ENCODE results near the gene TBC1D14. TPM values are rescaled to one million over a fixed set of nuclear protein-coding genes. Genes with fewer than 3 reads are reported as not detected.

TBC1D14 gene
- total and polyA plus RNA-seq, 4 donors = 15.1 to 60.1 (median 46.4) TPM

- Histone ChIP-seq H3K9ac (ENCODE audit: insufficient read depth in 1 of 2, low read length in 2 of 2) (no peak overlapping the region), H3K4me3 (no peak overlapping the region), H3K9me3 (ENCODE audit: control insufficient read depth in 4 of 4, insufficient read depth in 3 of 4, low read length in 3 of 4) (no peaks in the 10 kb centered on the region), H3K36me3 (ENCODE audit: control insufficient read depth in 4 of 4, insufficient read depth in 4 of 4, low read length in 4 of 4) (peaks cover 2 to 10% (median 5%) of the 10 kb centered on the region in 4 donors), H3K27ac (ENCODE audit: low read depth in 1 of 2, low read length in 1 of 2) (peak overlapping the region in 1 of 2 donors; percentile 6), H3K27me3 (ENCODE audit: control insufficient read depth in 3 of 3, insufficient read depth in 3 of 3, low read length in 2 of 3) (no peaks in the 10 kb centered on the region), H3K4me1 (ENCODE audit: control insufficient read depth in 5 of 5, insufficient read depth in 5 of 5, low read length in 5 of 5) (peaks cover 6 to 14% (median 7%) of the 10 kb centered on the region in 5 donors)
- TF ChIP-seq CTCF (IDR thresholded peaks at IDR 0.05; ENCODE audit: control extremely low read depth, extremely low read depth) = no peak
- no peak for ATAC-seq (ENCODE audit: insufficient read depth, low FRiP score)
- peak; percentile 42 to 56 (median 49) for DNase-seq
- 76 to 85% methylated on average over 15 of the region's 15 CpGs for WGBS, 2 donors
These were observed 83.4 kb downstream of the TBC1D14 start for GRCh38 chr4:6992728-6993677.

- ATAC-seq (ENCODE audit: insufficient read depth, low FRiP score) (no peak), DNase-seq (no peak)
- no peak for TF ChIP-seq CTCF (IDR thresholded peaks at IDR 0.05; ENCODE audit: control extremely low read depth, extremely low read depth)
- whole genome bisulfite sequencing, 2 donors = 97 to 98% methylated on average over 12 of the region's 12 CpGs
- H3K4me1 ChIP-seq (ENCODE audit: control insufficient read depth in 5 of 5, insufficient read depth in 5 of 5, low read length in 5 of 5) = peaks cover 0 to 2% (median 0%) of the 10 kb centered on the region in 5 donors
- H3K27me3 ChIP-seq (ENCODE audit: control insufficient read depth in 3 of 3, insufficient read depth in 3 of 3, low read length in 2 of 3) = no peaks in the 10 kb centered on the region
- H3K9me3 ChIP-seq (ENCODE audit: control insufficient read depth in 4 of 4, insufficient read depth in 3 of 4, low read length in 3 of 4) = no peaks in the 10 kb centered on the region
- H3K27ac ChIP-seq (ENCODE audit: low read depth in 1 of 2, low read length in 1 of 2) = no peak overlapping the region
- no peak overlapping the region for H3K4me3 ChIP-seq
- H3K9ac ChIP-seq (ENCODE audit: insufficient read depth in 1 of 2, low read length in 2 of 2) = no peak overlapping the region
- H3K36me3 ChIP-seq (ENCODE audit: control insufficient read depth in 4 of 4, insufficient read depth in 4 of 4, low read length in 4 of 4) = peaks cover 6 to 34% (median 23%) of the 10 kb centered on the region in 4 donors
These were observed 86.9 kb downstream of the TBC1D14 start for GRCh38 chr4:6996481-6996880.

- Histone ChIP-seq H3K4me3 (no peak overlapping the region), H3K27ac (ENCODE audit: low read depth in 1 of 2, low read length in 1 of 2) (no peak overlapping the region), H3K9ac (ENCODE audit: insufficient read depth in 1 of 2, low read length in 2 of 2) (no peak overlapping the region), H3K4me1 (ENCODE audit: control insufficient read depth in 5 of 5, insufficient read depth in 5 of 5, low read length in 5 of 5) (no peaks in the 10 kb centered on the region), H3K27me3 (ENCODE audit: control insufficient read depth in 3 of 3, insufficient read depth in 3 of 3, low read length in 2 of 3) (no peaks in the 10 kb centered on the region), H3K36me3 (ENCODE audit: control insufficient read depth in 4 of 4, insufficient read depth in 4 of 4, low read length in 4 of 4) (peaks cover 6 to 48% (median 33%) of the 10 kb centered on the region in 4 donors), H3K9me3 (ENCODE audit: control insufficient read depth in 4 of 4, insufficient read depth in 3 of 4, low read length in 3 of 4) (no peaks in the 10 kb centered on the region)
- no peak for TF ChIP-seq CTCF (IDR thresholded peaks at IDR 0.05; ENCODE audit: control extremely low read depth, extremely low read depth)
- DNase-seq = no peak
- ATAC-seq (ENCODE audit: insufficient read depth, low FRiP score) = no peak
- WGBS, 2 donors = 81 to 83% methylated on average over 14 of the region's 14 CpGs
These were observed 89.8 kb downstream of the TBC1D14 start for GRCh38 chr4:6999172-7000086.

All from lung (tissue), 12 donors.